Measurements from ENCODE around the gene ESPNL.

DNA sequence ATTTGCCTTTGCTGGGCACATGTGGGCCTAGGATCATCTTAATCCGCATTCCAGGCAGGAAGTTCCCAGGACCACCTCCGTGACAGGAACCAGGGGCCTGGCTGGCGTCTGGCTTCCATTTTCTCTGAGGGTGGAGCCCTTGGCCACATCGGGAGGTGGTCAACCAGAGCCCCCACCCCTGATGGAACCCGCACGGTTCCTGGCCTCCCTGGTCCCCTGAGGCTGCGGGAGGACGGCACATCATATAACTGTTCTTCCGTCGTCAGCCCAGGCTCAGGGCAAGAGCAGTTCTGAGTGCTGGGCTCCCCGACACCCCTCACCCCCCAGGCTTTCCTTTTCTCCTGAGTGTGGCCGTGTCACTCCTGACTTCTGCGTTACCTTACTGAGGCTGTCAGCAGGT, 13.5 kb downstream of the ESPNL start:
- TF ChIP-seq YY1 (IDR thresholded peaks at IDR 0.05) (no peak), SP1 (IDR thresholded peaks at IDR 0.05) (no peak), RAD21 (IDR thresholded peaks at IDR 0.05) (no peak), GABPA (IDR thresholded peaks at IDR 0.05 in 1 of 2, conservative IDR thresholded peaks at IDR 0.05 in 1 of 2) (no peak), EGR1 (IDR thresholded peaks at IDR 0.05; ENCODE audit: low read depth in 2 of 2) (no peak), JUND (IDR thresholded peaks at IDR 0.05) (no peak), TAF1 (conservative IDR thresholded peaks at IDR 0.05) (no peak), RXRA (IDR thresholded peaks at IDR 0.05) (no peak), MAX (IDR thresholded peaks at IDR 0.05) (no peak), NR2F2 (IDR thresholded peaks at IDR 0.05) (no peak), FOXA2 (IDR thresholded peaks at IDR 0.05) (no peak)
- TF ChIP-seq, protein P1, sequence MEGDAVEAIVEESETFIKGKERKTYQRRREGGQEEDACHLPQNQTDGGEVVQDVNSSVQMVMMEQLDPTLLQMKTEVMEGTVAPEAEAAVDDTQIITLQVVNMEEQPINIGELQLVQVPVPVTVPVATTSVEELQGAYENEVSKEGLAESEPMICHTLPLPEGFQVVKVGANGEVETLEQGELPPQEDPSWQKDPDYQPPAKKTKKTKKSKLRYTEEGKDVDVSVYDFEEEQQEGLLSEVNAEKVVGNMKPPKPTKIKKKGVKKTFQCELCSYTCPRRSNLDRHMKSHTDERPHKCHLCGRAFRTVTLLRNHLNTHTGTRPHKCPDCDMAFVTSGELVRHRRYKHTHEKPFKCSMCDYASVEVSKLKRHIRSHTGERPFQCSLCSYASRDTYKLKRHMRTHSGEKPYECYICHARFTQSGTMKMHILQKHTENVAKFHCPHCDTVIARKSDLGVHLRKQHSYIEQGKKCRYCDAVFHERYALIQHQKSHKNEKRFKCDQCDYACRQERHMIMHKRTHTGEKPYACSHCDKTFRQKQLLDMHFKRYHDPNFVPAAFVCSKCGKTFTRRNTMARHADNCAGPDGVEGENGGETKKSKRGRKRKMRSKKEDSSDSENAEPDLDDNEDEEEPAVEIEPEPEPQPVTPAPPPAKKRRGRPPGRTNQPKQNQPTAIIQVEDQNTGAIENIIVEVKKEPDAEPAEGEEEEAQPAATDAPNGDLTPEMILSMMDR (IDR thresholded peaks at IDR 0.05; ENCODE audit: low read depth, low read length, missing input control) = no peak
